ENCODE measurements around the gene MPRIP.

MPRIP gene

GRCh38 chr17:17067257-17067656, 25.0 kb downstream of the MPRIP start:
- H3K27ac ChIP-seq: no peak overlapping the region
- no peak for TF ChIP-seq ZFX (IDR thresholded peaks at IDR 0.05)
- TF ChIP-seq CTCF (conservative IDR thresholded peaks at IDR 0.05): no peak

DNA sequence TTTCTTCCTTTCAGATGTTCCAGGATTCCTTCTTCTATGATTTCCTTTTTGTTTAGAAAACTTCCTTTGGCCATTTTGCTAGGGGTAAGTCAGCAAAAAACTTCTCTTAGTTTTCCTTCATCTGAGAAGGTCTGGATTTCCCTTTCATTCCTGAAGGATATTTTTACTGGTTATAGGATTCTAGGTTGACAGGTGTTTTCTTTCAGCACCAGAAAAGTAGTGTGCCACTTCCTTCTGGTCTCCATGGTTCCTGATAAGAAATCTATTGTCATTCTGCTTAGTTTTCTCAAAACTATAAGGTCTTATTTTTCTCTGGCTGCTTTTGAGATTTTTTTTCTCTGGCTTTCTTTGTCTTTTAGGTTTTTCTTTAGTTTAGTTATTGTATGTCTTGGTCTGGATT, 27.6 kb downstream of the MPRIP start:
- no peak overlapping the region for H3K27ac ChIP-seq
- no peak for TF ChIP-seq CTCF (conservative IDR thresholded peaks at IDR 0.05)
- no peak for TF ChIP-seq ZFX (IDR thresholded peaks at IDR 0.05)

- no peak overlapping the region for H3K27ac ChIP-seq
- TF ChIP-seq CTCF (conservative IDR thresholded peaks at IDR 0.05): no peak
- TF ChIP-seq ZFX (IDR thresholded peaks at IDR 0.05): no peak
Observed at GRCh38 chr17:17070931-17071330, 28.7 kb downstream of the MPRIP start.

- no peak overlapping the region for H3K27ac ChIP-seq
- no peak for TF ChIP-seq ZFX (IDR thresholded peaks at IDR 0.05)
Observed at GRCh38 chr17:17071531-17072360, 29.5 kb downstream of the MPRIP start.

DNA sequence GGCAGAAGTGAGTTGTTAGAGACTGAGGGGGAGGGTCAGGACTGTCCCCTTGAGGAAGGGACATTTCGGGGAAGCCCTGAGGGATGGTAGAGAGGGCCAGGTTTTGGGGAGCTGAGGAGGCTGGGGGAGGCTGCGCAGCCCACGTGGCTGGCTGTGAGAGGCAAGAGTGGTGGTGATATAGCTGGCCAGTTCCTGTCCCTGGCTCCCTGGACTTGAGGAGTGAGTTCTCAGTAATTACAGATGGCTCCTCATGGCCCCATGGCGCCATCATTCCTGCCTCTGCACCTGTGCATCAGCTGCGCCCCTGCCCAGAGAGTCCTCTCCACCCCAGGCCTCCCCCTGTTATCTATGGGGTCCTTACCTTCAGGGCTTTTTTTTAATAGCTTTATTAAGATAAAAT, 30.3 kb downstream of the MPRIP start:
- TF ChIP-seq CTCF (conservative IDR thresholded peaks at IDR 0.05) (no peak), ZFX (IDR thresholded peaks at IDR 0.05) (no peak)
- H3K27ac ChIP-seq: no peak overlapping the region

- H3K27ac ChIP-seq: no peak overlapping the region
- no peak for TF ChIP-seq ZFX (IDR thresholded peaks at IDR 0.05)
- TF ChIP-seq CTCF (conservative IDR thresholded peaks at IDR 0.05): no peak
Observed at GRCh38 chr17:17073030-17073564, 30.8 kb downstream of the MPRIP start.

DNA sequence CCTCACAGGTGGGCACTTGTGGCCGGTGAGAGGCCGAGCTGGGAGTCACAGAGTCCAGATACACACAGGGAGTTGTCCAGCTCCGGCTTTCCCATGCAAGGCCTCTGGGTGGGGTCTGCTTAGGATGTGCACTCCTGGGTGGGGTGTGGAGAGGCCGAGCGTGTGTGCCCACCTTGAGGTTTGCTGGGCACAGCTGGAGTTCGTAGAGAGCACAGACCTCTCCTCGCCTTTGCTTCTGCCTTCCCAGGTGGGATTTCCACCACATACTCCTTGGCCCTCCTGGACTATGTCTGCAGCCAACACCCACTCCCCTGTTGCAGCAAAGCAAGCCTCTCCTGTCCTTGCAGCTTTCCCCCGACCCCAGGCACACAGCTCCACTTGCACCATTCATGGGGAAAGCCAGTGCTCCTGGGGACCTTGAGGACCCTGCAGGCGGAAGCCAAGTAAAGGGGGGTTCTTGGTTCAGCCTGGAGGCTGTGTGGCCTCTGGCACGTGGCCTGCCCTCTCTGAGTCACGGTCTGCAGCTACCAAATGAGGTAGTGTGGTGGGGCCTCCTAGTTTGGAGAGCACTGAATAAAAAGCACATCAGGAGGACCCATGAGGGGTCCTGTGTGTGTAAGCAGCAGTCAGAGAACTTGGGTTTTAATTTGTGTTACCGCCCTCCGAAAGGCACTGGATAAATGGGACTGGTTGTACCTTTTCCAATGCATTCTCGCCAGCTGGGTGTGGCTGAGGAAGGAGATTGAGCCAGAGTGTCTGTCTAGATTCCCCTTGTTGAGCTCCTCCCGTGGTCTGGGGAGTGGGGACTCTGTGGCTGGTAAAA, 31.5 kb downstream of the MPRIP start:
- no peak overlapping the region for H3K27ac ChIP-seq
- no peak for TF ChIP-seq CTCF (conservative IDR thresholded peaks at IDR 0.05)
- TF ChIP-seq ZFX (IDR thresholded peaks at IDR 0.05): no peak
